GM19395 (cell line): ENCODE measurements around the gene NXPH4.

Experiments
- ATAC-seq: cut with Tn5 transposase; IDR thresholded peaks from one replicate; pipeline ENCODE4 v1.9.1; 2021; ENCODE audit warnings: mild to moderate bottlenecking, moderate library complexity; ENCODE audit not compliant: unreplicated experiment

Gene NXPH4

GRCh38 chr12:57240926-57241401, 24.4 kb downstream of the NXPH4 start:
- ATAC-seq: no peak

GRCh38 chr12:57241402-57242310, 25.1 kb downstream of the NXPH4 start:
- ATAC-seq: no peak

GRCh38 chr12:57242329-57242690, 25.7 kb downstream of the NXPH4 start:
- no peak for ATAC-seq

- ATAC-seq: peak; percentile 50
Observed at GRCh38 chr12:57242691-57243454, 26.3 kb downstream of the NXPH4 start.

GRCh38 chr12:57243521-57244311, 27.1 kb downstream of the NXPH4 start:
- no peak for ATAC-seq

- no peak for ATAC-seq
Observed at GRCh38 chr12:57244312-57244696, 27.7 kb downstream of the NXPH4 start.

GRCh38 chr12:57247041-57247440, 30.4 kb downstream of the NXPH4 start:
- no peak for ATAC-seq

GRCh38 chr12:57248934-57249742, 32.5 kb downstream of the NXPH4 start:
- ATAC-seq: no peak

GRCh38 chr12:57250541-57250940, 33.9 kb downstream of the NXPH4 start:
- no peak for ATAC-seq

- no peak for ATAC-seq
Observed at GRCh38 chr12:57250956-57251355, 34.4 kb downstream of the NXPH4 start, which contains the start of gene STAC3. STAC3 (minus strand) TSS chr12:57251187; CDS start chr12:57249636, 1,551 bp downstream.

- no peak for ATAC-seq
Observed at GRCh38 chr12:57254506-57255280, 38.1 kb downstream of the NXPH4 start.

GRCh38 chr12:57255916-57256315, 39.3 kb downstream of the NXPH4 start:
- no peak for ATAC-seq

GRCh38 chr12:57258977-57259970, 42.7 kb downstream of the NXPH4 start:
- no peak for ATAC-seq

GRCh38 chr12:57260366-57260765, 43.8 kb downstream of the NXPH4 start:
- ATAC-seq: no peak

GRCh38 chr12:57261428-57261865, 44.9 kb downstream of the NXPH4 start:
- ATAC-seq: no peak

GRCh38 chr12:57262126-57262822, 45.7 kb downstream of the NXPH4 start:
- ATAC-seq: no peak

- no peak for ATAC-seq
Observed at GRCh38 chr12:57263096-57263495, 46.5 kb downstream of the NXPH4 start.

GRCh38 chr12:57266681-57267080, 50.1 kb downstream of the NXPH4 start:
- no peak for ATAC-seq
